ENCODE results near the gene COX15. TPM values are rescaled to one million over a fixed set of nuclear protein-coding genes. Genes with fewer than 3 reads are reported as not detected.

COX15 gene
- total and polyA plus RNA-seq, 9 donors, result 23.7 to 36.1 (median 29.8) TPM

GRCh38 chr10:99714446-99714845 is 17.5 kb downstream of the COX15 start:
- Histone ChIP-seq H3K27ac (ENCODE audit: low read length) (no peak overlapping the region), H3K36me3 (ENCODE audit: control insufficient read depth, insufficient read depth, low read length) (peaks cover 44% of the 10 kb centered on the region), H3K4me3 (ENCODE audit: low read length) (no peak overlapping the region), H3K27me3 (ENCODE audit: control insufficient read depth, insufficient read depth, low read length) (no peaks in the 10 kb centered on the region), H3K9me3 (replicated peaks; ENCODE audit: control insufficient read depth, low read depth, low read length) (no peaks in the 10 kb centered on the region), H3K4me1 (ENCODE audit: control insufficient read depth, insufficient read depth, low read length) (no peaks in the 10 kb centered on the region)
- DNase-seq, result no peak
- WGBS (ENCODE audit: insufficient coverage), result 85% methylated on average over 4 of the region's 5 CpGs

DNA sequence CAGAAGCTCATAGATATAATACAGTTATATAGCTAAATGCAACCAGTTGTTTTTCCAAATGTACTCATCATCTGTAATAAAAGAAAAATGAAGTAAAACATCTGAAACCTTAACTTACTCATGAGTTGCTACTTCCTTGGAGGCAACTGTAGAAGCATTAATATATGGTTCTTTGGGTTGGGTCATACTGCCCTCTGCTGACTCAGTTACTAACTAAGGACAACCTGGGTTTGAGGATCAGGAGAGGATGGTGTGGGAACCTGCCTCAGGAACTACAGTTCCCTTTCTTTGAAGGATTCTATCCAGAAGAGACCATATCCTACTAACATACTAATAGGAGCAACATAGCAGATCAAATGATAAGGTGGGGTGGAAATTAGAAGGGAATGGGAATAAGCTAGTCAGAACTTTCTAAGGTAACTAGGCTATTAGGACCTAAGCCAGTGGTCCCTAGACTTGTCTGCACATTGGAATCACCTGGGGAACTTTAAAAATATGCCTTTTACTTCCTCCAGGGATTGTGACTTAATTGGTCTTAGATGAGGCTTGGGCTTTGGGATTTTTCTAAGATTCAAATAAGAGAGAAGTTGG is 20.7 kb downstream of the COX15 start:
- no peaks in the 10 kb centered on the region for H3K9me3 ChIP-seq (replicated peaks; ENCODE audit: control insufficient read depth, low read depth, low read length)
- H3K36me3 ChIP-seq (ENCODE audit: control insufficient read depth, insufficient read depth, low read length), result peaks cover 17% of the 10 kb centered on the region
- no peaks in the 10 kb centered on the region for H3K27me3 ChIP-seq (ENCODE audit: control insufficient read depth, insufficient read depth, low read length)
- no peak overlapping the region for H3K4me3 ChIP-seq (ENCODE audit: low read length)
- DNase-seq, result peak; percentile 58
- H3K27ac ChIP-seq (ENCODE audit: low read length), result no peak overlapping the region
- no peaks in the 10 kb centered on the region for H3K4me1 ChIP-seq (ENCODE audit: control insufficient read depth, insufficient read depth, low read length)

- H3K4me3 ChIP-seq (ENCODE audit: low read length), result no peak overlapping the region
- no peak for DNase-seq
- H3K4me1 ChIP-seq (ENCODE audit: control insufficient read depth, insufficient read depth, low read length), result no peaks in the 10 kb centered on the region
- no peaks in the 10 kb centered on the region for H3K9me3 ChIP-seq (replicated peaks; ENCODE audit: control insufficient read depth, low read depth, low read length)
- no peak overlapping the region for H3K27ac ChIP-seq (ENCODE audit: low read length)
- peaks cover 15% of the 10 kb centered on the region for H3K36me3 ChIP-seq (ENCODE audit: control insufficient read depth, insufficient read depth, low read length)
- no CpG with 5 or more reads among the region's 4 CpGs for WGBS (ENCODE audit: insufficient coverage)
- H3K27me3 ChIP-seq (ENCODE audit: control insufficient read depth, insufficient read depth, low read length), result no peaks in the 10 kb centered on the region
These were observed 22.3 kb downstream of the COX15 start for GRCh38 chr10:99709480-99710229.

GRCh38 chr10:99708428-99709012 is 23.4 kb downstream of the COX15 start:
- Histone ChIP-seq H3K36me3 (ENCODE audit: control insufficient read depth, insufficient read depth, low read length) (peaks cover 11% of the 10 kb centered on the region), H3K27me3 (ENCODE audit: control insufficient read depth, insufficient read depth, low read length) (no peaks in the 10 kb centered on the region), H3K4me1 (ENCODE audit: control insufficient read depth, insufficient read depth, low read length) (no peaks in the 10 kb centered on the region), H3K27ac (ENCODE audit: low read length) (no peak overlapping the region), H3K9me3 (replicated peaks; ENCODE audit: control insufficient read depth, low read depth, low read length) (no peaks in the 10 kb centered on the region), H3K4me3 (ENCODE audit: low read length) (no peak overlapping the region)
- DNase-seq, result no peak
- WGBS (ENCODE audit: insufficient coverage), result no CpG with 5 or more reads among the region's 1 CpG

DNA sequence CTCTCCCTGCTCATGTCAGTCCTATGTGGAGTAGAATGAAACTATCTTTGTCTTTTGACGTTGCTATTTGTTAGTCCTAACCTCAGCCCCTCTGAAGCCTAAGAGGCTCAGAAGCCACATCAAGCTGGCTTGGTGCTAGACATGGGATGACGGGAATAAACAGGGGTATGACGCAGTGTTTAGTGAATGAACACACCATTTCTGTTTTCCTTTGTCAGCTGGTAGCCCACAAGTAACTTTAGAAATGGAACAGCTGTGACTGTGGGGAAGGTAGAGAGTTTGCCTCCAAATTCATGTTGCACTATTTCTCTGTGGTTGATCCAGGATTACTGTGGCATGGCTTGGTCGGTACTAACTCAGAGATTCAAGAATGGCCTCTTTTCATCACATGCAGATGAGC is 31.3 kb downstream of the COX15 start:
- DNase-seq, result no peak
- H3K36me3 ChIP-seq (ENCODE audit: control insufficient read depth, insufficient read depth, low read length), result peaks cover 7% of the 10 kb centered on the region

GRCh38 chr10:99698504-99699080 is 33.3 kb downstream of the COX15 start:
- Histone ChIP-seq H3K4me3 (ENCODE audit: low read length) (no peak overlapping the region), H3K4me1 (ENCODE audit: control insufficient read depth, insufficient read depth, low read length) (no peaks in the 10 kb centered on the region), H3K27ac (ENCODE audit: low read length) (no peak overlapping the region), H3K27me3 (ENCODE audit: control insufficient read depth, insufficient read depth, low read length) (no peaks in the 10 kb centered on the region), H3K9me3 (replicated peaks; ENCODE audit: control insufficient read depth, low read depth, low read length) (no peaks in the 10 kb centered on the region), H3K36me3 (ENCODE audit: control insufficient read depth, insufficient read depth, low read length) (peaks cover 6% of the 10 kb centered on the region)
- DNase-seq, result no peak
- WGBS (ENCODE audit: insufficient coverage), result 96% methylated on average over 3 of the region's 8 CpGs

More for the DNA sequence above, 31.3 kb downstream of the COX15 start:
- no peaks in the 10 kb centered on the region for H3K9me3 ChIP-seq (replicated peaks; ENCODE audit: control insufficient read depth, low read depth, low read length)
- H3K4me1 ChIP-seq (ENCODE audit: control insufficient read depth, insufficient read depth, low read length), result no peaks in the 10 kb centered on the region
- H3K4me3 ChIP-seq (ENCODE audit: low read length), result no peak overlapping the region
- WGBS (ENCODE audit: insufficient coverage), result 80% methylated on average over 1 of the region's 4 CpGs
- H3K27me3 ChIP-seq (ENCODE audit: control insufficient read depth, insufficient read depth, low read length), result no peaks in the 10 kb centered on the region
- no peak overlapping the region for H3K27ac ChIP-seq (ENCODE audit: low read length)

DNA sequence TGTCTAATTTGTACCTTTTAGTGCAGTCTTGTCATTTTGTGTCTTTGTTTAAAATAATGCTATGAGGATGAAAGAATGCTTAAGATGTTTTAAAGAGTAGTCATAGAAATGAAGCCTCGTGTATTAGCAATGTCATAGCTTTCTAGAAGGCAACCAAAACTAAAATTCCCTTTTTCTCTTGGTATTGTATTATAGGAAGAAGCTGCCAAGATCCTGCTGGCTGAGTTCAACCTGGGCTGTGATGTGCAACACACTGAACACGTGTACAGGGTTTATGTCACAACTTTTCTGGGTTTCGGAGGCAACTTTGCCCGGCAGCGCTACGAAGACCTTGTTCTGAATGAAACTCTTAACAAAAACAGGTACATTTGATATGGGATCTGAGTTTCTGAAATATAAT is 36.2 kb downstream of the COX15 start:
- Histone ChIP-seq H3K9me3 (replicated peaks; ENCODE audit: control insufficient read depth, low read depth, low read length) (no peaks in the 10 kb centered on the region), H3K36me3 (ENCODE audit: control insufficient read depth, insufficient read depth, low read length) (peaks cover 11% of the 10 kb centered on the region), H3K4me1 (ENCODE audit: control insufficient read depth, insufficient read depth, low read length) (no peaks in the 10 kb centered on the region), H3K27me3 (ENCODE audit: control insufficient read depth, insufficient read depth, low read length) (no peaks in the 10 kb centered on the region), H3K27ac (ENCODE audit: low read length) (no peak overlapping the region), H3K4me3 (ENCODE audit: low read length) (no peak overlapping the region)
- WGBS (ENCODE audit: insufficient coverage), result no CpG with 5 or more reads among the region's 6 CpGs
- no peak for DNase-seq

- Histone ChIP-seq H3K9me3 (replicated peaks; ENCODE audit: control insufficient read depth, low read depth, low read length) (no peaks in the 10 kb centered on the region), H3K4me1 (ENCODE audit: control insufficient read depth, insufficient read depth, low read length) (no peaks in the 10 kb centered on the region), H3K27me3 (ENCODE audit: control insufficient read depth, insufficient read depth, low read length) (no peaks in the 10 kb centered on the region), H3K4me3 (ENCODE audit: low read length) (no peak overlapping the region), H3K36me3 (ENCODE audit: control insufficient read depth, insufficient read depth, low read length) (peaks cover 11% of the 10 kb centered on the region), H3K27ac (ENCODE audit: low read length) (no peak overlapping the region)
- no peak for DNase-seq
- 100% methylated on average over 1 of the region's 3 CpGs for WGBS (ENCODE audit: insufficient coverage)
These were observed 37.9 kb downstream of the COX15 start for GRCh38 chr10:99693933-99694583.

- DNase-seq, result no peak
- Histone ChIP-seq H3K36me3 (ENCODE audit: control insufficient read depth, insufficient read depth, low read length) (peaks cover 6% of the 10 kb centered on the region), H3K27me3 (ENCODE audit: control insufficient read depth, insufficient read depth, low read length) (no peaks in the 10 kb centered on the region), H3K4me3 (ENCODE audit: low read length) (no peak overlapping the region), H3K27ac (ENCODE audit: low read length) (no peak overlapping the region), H3K9me3 (replicated peaks; ENCODE audit: control insufficient read depth, low read depth, low read length) (no peaks in the 10 kb centered on the region), H3K4me1 (ENCODE audit: control insufficient read depth, insufficient read depth, low read length) (no peaks in the 10 kb centered on the region)
- no CpG with 5 or more reads among the region's 1 CpG for WGBS (ENCODE audit: insufficient coverage)
These were observed 42.5 kb downstream of the COX15 start for GRCh38 chr10:99689461-99689860.

GRCh38 chr10:99685597-99685967 is 46.3 kb downstream of the COX15 start:
- 100% methylated on average over 1 of the region's 2 CpGs for WGBS (ENCODE audit: insufficient coverage)
- H3K4me1 ChIP-seq (ENCODE audit: control insufficient read depth, insufficient read depth, low read length), result peaks cover 2% of the 10 kb centered on the region
- peak; percentile 40 for DNase-seq
- H3K27ac ChIP-seq (ENCODE audit: low read length), result no peak overlapping the region
- no peaks in the 10 kb centered on the region for H3K36me3 ChIP-seq (ENCODE audit: control insufficient read depth, insufficient read depth, low read length)
- H3K9me3 ChIP-seq (replicated peaks; ENCODE audit: control insufficient read depth, low read depth, low read length), result no peaks in the 10 kb centered on the region
- no peak overlapping the region for H3K4me3 ChIP-seq (ENCODE audit: low read length)
- H3K27me3 ChIP-seq (ENCODE audit: control insufficient read depth, insufficient read depth, low read length), result no peaks in the 10 kb centered on the region
